Keratinocyte (primary cell): Measurements from ENCODE around the gene PREB. TPM values are rescaled to one million over a fixed set of nuclear protein-coding genes. Genes with fewer than 3 reads are reported as not detected.

Source experiments
- DNase-seq: peaks from one replicate; pipeline ENCODE4 v3.0.0-alpha.2; 2011; ENCODE audit warnings: low read depth, missing footprints, low spot score
- FAIRE-seq: peaks from 2 replicates; lab custom pipeline; 2011; peaks lifted over from hg19 to GRCh38; lab: Jason Lieb, UNC
- H2AFZ ChIP-seq: 2 replicates; pipeline ENCODE4 v1.6.0; 2012; ENCODE audit warnings: low read length, control low read depth, inconsistent platforms; ENCODE audit not compliant: control insufficient read depth
- H3K27ac ChIP-seq: 2 replicates; pipeline ENCODE4 v1.5.1; 2011; ENCODE audit warnings: low read length; ENCODE audit not compliant: control insufficient read depth, insufficient read depth
- H3K27me3 ChIP-seq: 3 replicates; pipeline ENCODE4 v1.6.0; 2011; ENCODE audit warnings: low read length; ENCODE audit not compliant: control insufficient read depth, insufficient read depth; ENCODE audit errors: extremely low read depth
- H3K36me3 ChIP-seq, 2 experiments: 2 replicates in 1 of 2; 3 replicates in 1 of 2; pipeline ENCODE4 v1.5.1; 2011; ENCODE audit warnings: low read length in 2 of 2, mild to moderate bottlenecking in 1 of 2; ENCODE audit not compliant: control insufficient read depth in 2 of 2, insufficient read depth in 2 of 2; ENCODE audit errors: extremely low read depth in 1 of 2
- H3K4me1 ChIP-seq: 3 replicates; pipeline ENCODE4 v1.5.1; 2011; ENCODE audit warnings: low read length; ENCODE audit not compliant: control insufficient read depth, insufficient read depth; ENCODE audit errors: extremely low read depth
- H3K4me2 ChIP-seq: 3 replicates; pipeline ENCODE4 v1.6.0; 2011; ENCODE audit warnings: low read depth, low read length; ENCODE audit not compliant: control insufficient read depth, insufficient read depth; ENCODE audit errors: extremely low read depth
- H3K4me3 ChIP-seq, 3 experiments: fragments of 200-600 bp in 1 of 3; sonication (generic) in 1 of 3; 2 replicates in 2 of 3; 3 replicates in 1 of 3; pipeline ENCODE4 v1.5.1; 2011 to 2016; ENCODE audit warnings: low read length in 3 of 3, mild to moderate bottlenecking in 3 of 3, control low read depth in 2 of 3, inconsistent platforms in 1 of 3, low read depth in 1 of 3, mixed read lengths in 1 of 3, mixed run types in 1 of 3, moderate library complexity in 1 of 3; ENCODE audit not compliant: control insufficient read depth in 2 of 3, insufficient read depth in 2 of 3; ENCODE audit errors: extremely low read depth in 1 of 3
- H3K79me2 ChIP-seq: 2 replicates; pipeline ENCODE4 v1.6.0; 2012; ENCODE audit warnings: low read length; ENCODE audit not compliant: control insufficient read depth, insufficient read depth
- H3K9ac ChIP-seq: 3 replicates; pipeline ENCODE4 v1.6.0; 2011; ENCODE audit warnings: low read length; ENCODE audit not compliant: control insufficient read depth, insufficient read depth; ENCODE audit errors: extremely low read depth
- H3K9me1 ChIP-seq: 3 replicates; pipeline ENCODE4 v1.6.0; 2011; ENCODE audit warnings: low read length; ENCODE audit not compliant: control insufficient read depth, insufficient read depth; ENCODE audit errors: extremely low read depth
- H3K9me3 ChIP-seq: 2 replicates; pipeline ENCODE4 v1.5.1; 2012; ENCODE audit warnings: low read depth, low read length; ENCODE audit not compliant: control insufficient read depth
- H4K20me1 ChIP-seq: 3 replicates; pipeline ENCODE4 v1.6.0; 2011; ENCODE audit warnings: low read length; ENCODE audit not compliant: control insufficient read depth, insufficient read depth; ENCODE audit errors: extremely low read depth
- CTCF ChIP-seq, 3 experiments: IDR thresholded peaks in 1 of 3; conservative IDR thresholded peaks in 1 of 3; optimal IDR thresholded peaks in 1 of 3; 2 replicates in 2 of 3; 3 replicates in 1 of 3; pipeline versions ENCODE3 to v1.5.1; 2011; ENCODE audit warnings: low read length in 3 of 3, mild to moderate bottlenecking in 3 of 3, moderate library complexity in 2 of 3, control low read depth in 1 of 3, inconsistent platforms in 1 of 3; ENCODE audit not compliant: insufficient read depth in 2 of 3; ENCODE audit errors: extremely low read depth in 1 of 3
- EZH2 ChIP-seq: IDR thresholded peaks from one replicate; pipeline ENCODE4 v1.6.1; 2012; ENCODE audit warnings: inconsistent platforms, mild to moderate bottlenecking, low read length, moderate library complexity
- dilution Hi-C: fragments of 300-500 bp; cut with MboI; formaldehyde crosslinking; loops from one replicate; pipeline ENCODE4 v1.7.0; 2020; ENCODE audit warnings: low sequenced_read_pairs; ENCODE audit not compliant: extremely low pct_ligation_motif_present
- polyA plus RNA-seq, 5 experiments: library from polyadenylated mRNA; depleted of rRNA in 3 of 5; stranded (reverse) in 3 of 5; stranded (forward) in 1 of 5; unstranded in 1 of 5; fragments of >200 nt; gene quantifications; 1 replicate in 1 of 5; 2 replicates in 3 of 5; 3 replicates in 1 of 5; pipeline versions ENCODE4 v1.2.1 to v1.2.3, GENCODE V29; 2011 to 2012; ENCODE audit warnings: missing spikeins in 2 of 5, low read depth in 1 of 5, low replicate concordance in 1 of 5

PREB gene
- polyA plus RNA-seq, 1 donor (not counting 4 experiments of a cell fraction or from before 2014, with no cell fraction given): 48.7 TPM

- H3K4me3 ChIP-seq: no peak overlapping the region
- H3K9me1 ChIP-seq: no peaks in the 10 kb centered on the region
- no peaks in the 10 kb centered on the region for H3K9me3 ChIP-seq
- DNase-seq: no peak
- H2AFZ ChIP-seq: no peak overlapping the region
- FAIRE-seq: no peak
- dilution Hi-C loops: no loop called here
- peaks cover 7% of the 10 kb centered on the region for H3K27me3 ChIP-seq
- no peaks in the 10 kb centered on the region for H3K79me2 ChIP-seq
- H3K4me1 ChIP-seq: peaks cover 5% of the 10 kb centered on the region
- TF ChIP-seq EZH2 (no peak), CTCF (optimal IDR thresholded peaks at IDR 0.05 in 1 of 3, IDR thresholded peaks at IDR 0.05 in 1 of 3, conservative IDR thresholded peaks at IDR 0.05 in 1 of 3; ENCODE audit: extremely low read depth in 1 of 3, insufficient read depth in 2 of 3, low read length in 3 of 3) (no peak)
- H3K9ac ChIP-seq: no peak overlapping the region
- no peak overlapping the region for H3K4me2 ChIP-seq
- H3K36me3 ChIP-seq: no peaks in the 10 kb centered on the region
- H4K20me1 ChIP-seq: no peaks in the 10 kb centered on the region
- no peak overlapping the region for H3K27ac ChIP-seq
Observed at GRCh38 chr2:27149570-27150405, 15.4 kb upstream of the PREB start.

GRCh38 chr2:27148801-27149439, 14.5 kb upstream of the PREB start, which contains the start of gene TCF23:
TSS of gene TCF23 (plus strand) at chr2:27149004. CDS start at chr2:27149134, 130 bp downstream.
- TF ChIP-seq EZH2 (no peak), CTCF (optimal IDR thresholded peaks at IDR 0.05 in 1 of 3, IDR thresholded peaks at IDR 0.05 in 1 of 3, conservative IDR thresholded peaks at IDR 0.05 in 1 of 3; ENCODE audit: extremely low read depth in 1 of 3, insufficient read depth in 2 of 3, low read length in 3 of 3) (no peak)
- Histone ChIP-seq H3K4me3 (no peak within 1 kb of the TSS), H3K79me2 (no peaks in the 10 kb centered on the region), H3K27me3 (peaks cover 7% of the 10 kb centered on the region), H3K4me1 (peaks cover 5% of the 10 kb centered on the region), H4K20me1 (no peaks in the 10 kb centered on the region), H3K9me1 (no peaks in the 10 kb centered on the region), H3K4me2 (no peak within 1 kb of the TSS), H2AFZ (no peak within 1 kb of the TSS), H3K27ac (no peak within 1 kb of the TSS), H3K9ac (no peak within 1 kb of the TSS), H3K36me3 (no peaks in the 10 kb centered on the region), H3K9me3 (no peaks in the 10 kb centered on the region)
- DNase-seq (no peak), FAIRE-seq (no peak)
- dilution Hi-C loops: no loop called here
